ENCODE measurements around the gene SRGAP2B.
"Not testable (repeated sequence)": the region's sequence is repeated elsewhere in the genome, so short reads cannot be mapped to it uniquely, and the experiment has no call there.

The SRGAP2B gene

DNA sequence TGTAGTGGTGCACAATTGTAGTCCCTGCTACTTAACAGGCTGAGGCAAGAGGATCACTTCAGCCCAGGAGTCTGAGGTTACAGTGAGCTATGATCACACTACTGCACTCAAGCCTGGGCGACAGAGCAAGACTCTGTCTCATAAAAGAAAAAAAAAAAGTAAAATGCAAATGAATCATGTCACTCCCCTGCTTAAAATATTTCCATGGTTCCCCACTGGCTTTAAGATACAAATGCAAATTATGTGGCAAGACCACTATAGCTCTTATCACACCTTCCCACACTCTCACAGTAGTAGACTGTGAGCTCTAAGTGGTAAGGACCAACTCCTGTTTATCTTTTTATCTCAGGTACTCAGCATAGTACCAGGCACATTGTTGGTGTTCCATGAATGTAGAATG is 53.6 kb downstream of the SRGAP2B start:
- not testable (repeated sequence) for DNase-seq (ENCODE audit: low spot score)

DNA sequence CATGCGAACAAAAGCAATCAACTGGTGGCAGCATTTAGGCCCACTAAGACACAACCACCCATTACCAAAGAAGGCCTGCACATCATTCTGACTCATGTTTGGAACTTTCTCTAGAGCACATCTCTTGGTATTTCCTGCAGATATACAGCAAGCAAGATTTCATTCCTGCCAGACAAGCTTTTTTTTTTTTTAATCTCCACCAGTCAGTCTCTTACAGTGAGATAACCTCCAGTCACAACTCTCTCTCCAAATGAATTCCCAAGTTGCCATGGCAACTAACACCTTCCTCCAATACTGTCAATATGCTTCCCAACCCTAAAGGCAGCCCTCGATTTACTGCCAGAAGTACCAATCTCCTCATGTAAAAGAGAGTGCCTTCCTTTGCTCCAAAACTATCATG is 59.1 kb downstream of the SRGAP2B start:
- DNase-seq (ENCODE audit: low spot score) = not testable (repeated sequence)

DNA sequence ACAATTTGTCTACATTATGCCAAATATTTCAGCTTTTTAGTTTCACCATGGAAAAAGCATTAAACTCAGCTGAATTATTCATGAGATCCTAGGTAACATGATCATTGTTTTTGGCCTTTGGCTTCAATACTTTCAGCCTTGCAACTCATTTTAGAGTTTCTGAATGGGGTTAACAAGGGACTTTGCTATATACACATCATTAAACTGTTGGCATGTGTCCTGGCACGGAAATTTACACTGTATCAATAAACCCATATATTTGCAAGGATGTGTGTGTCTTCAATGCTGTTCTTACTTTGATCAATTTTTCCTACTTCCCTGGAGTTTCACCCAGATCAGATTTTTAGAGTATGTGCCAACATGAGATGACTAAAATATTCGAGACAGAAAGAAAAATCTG is 61.6 kb downstream of the SRGAP2B start:
- DNase-seq (ENCODE audit: low spot score) = not testable (repeated sequence)

DNA sequence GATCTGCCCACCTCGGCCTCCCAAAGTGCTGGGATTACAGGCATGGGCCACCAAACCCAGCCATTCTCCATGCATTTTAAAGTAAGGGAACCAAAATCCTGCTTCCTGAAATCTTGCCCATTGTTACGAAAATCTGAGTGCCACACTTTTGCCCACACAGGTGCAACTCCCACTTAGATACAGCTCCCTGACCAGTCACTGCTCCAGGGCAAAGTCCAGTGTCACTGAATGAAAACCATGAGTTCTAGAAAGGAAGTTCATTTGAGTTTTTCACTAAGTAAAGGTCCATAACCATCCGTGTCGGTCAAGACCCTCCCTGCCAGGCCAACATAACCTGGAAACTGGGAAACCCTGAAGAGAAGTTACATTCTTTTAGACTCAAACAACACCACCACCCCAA is 67.9 kb downstream of the SRGAP2B start:
- DNase-seq (ENCODE audit: low spot score) = not testable (repeated sequence)

DNA sequence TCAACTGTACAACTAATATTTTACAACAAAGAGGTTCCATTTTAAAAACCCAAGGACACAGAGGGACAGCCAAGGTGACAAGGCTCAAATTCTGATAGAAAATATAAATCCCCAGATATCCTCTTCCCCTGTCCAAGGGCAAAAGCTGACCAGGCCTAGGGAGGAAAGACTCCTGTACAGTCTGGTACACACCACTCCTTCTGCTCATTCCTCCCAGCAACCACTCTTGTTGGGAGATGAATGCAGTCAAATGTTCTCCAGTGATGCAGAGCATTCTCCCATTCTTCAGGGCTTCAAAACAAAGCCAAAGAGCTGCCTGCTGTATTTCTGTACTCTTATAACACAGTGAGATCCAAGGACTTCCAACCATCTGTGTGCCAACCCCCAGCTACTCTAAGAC is 69.8 kb downstream of the SRGAP2B start:
- DNase-seq (ENCODE audit: low spot score) = not testable (repeated sequence)

DNA sequence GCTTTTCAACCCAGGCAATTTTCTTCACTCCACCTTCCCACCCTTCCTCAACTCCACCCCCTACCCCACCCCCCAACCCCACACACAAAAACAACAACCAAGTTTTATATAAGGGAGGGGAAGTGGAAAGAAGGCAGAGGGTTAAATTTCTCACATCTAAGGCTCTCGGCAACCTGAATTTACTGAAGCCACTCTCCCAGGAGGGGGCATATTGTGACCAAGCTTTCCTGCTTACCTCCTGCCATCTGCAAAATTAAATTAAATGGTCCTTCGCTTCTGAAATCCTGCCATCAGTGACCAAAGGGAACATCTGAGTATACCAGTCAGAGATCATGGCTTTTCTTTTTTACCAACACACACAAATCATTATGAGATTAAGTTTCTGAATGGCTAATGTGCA is 72.9 kb downstream of the SRGAP2B start:
- DNase-seq (ENCODE audit: low spot score) = not testable (repeated sequence)

DNA sequence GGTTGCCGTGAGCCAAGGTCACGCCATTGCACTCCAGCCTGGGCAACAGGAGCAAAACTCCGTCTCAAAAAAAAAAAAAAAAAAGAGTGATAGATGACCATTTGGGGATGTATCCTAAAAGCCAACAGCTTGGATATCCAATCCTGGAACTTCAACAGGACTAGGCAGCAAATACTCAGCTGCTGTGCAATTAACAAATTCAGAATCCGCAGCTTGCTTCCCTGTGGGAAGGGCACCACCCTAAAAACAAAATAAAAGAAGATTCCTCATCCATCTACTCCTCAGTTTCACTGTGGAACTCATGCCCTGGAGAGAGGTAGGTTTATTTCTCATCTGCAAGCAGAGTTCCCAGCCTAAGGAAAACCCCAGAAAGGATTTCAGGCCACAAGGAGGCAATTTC is 73.4 kb downstream of the SRGAP2B start:
- not testable (repeated sequence) for DNase-seq (ENCODE audit: low spot score)

DNA sequence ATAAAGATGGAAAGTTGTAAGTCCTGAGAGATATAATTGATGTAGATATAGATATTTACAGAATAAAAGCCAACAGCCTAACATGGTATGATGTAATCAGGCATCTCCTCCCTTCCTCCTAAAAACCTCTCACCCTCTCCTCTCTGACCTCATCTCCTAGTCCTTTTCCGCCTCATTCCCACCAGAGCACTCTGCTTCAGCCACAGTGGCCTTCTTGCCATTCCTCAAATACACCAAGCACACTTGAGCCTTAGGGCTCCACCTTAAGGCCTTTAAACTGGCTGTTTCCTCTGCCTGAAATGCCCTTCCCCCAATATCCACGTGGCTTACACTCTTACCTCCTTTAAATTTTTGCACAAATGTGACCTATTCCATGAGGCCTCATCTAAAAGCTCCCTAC is 75.4 kb downstream of the SRGAP2B start:
- DNase-seq (ENCODE audit: low spot score) = not testable (repeated sequence)

DNA sequence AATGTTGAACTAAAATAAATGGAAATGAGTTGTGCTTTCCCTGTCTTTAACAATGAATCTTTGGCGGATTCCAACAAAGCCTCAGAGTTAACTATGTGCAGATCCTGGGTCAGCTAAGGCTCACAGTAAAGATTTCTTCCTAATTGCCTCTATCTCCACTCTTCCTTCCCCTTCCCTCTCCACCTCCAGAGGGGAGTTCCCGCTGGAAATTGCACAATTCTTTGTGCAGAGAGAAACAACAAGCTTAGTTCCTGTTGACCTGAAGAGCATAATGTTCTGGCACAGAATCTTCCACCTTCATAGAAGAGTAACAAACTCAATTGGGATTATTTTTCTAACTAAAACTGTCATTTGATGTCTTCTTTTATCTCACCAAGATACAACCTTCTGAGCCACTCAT is 77.4 kb downstream of the SRGAP2B start:
- not testable (repeated sequence) for DNase-seq (ENCODE audit: low spot score)

DNA sequence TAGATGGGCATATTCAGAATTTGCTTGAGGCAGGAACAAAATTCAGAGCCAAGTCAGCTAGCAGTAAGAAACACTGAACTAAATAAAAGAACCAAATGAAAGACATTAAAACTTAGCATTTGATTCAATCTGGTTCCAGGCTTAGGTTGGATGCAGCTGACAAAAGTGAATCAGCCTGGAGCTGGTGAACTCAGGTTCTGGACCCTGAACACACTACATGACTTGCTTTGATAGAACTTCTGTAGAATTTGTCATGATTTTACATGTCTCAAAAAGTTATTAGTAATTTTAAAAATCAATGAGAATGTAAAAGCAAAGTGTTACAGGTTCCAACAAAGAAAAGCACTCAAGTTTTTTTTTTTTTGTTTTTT is 78.7 kb downstream of the SRGAP2B start:
- not testable (repeated sequence) for DNase-seq (ENCODE audit: low spot score)

DNA sequence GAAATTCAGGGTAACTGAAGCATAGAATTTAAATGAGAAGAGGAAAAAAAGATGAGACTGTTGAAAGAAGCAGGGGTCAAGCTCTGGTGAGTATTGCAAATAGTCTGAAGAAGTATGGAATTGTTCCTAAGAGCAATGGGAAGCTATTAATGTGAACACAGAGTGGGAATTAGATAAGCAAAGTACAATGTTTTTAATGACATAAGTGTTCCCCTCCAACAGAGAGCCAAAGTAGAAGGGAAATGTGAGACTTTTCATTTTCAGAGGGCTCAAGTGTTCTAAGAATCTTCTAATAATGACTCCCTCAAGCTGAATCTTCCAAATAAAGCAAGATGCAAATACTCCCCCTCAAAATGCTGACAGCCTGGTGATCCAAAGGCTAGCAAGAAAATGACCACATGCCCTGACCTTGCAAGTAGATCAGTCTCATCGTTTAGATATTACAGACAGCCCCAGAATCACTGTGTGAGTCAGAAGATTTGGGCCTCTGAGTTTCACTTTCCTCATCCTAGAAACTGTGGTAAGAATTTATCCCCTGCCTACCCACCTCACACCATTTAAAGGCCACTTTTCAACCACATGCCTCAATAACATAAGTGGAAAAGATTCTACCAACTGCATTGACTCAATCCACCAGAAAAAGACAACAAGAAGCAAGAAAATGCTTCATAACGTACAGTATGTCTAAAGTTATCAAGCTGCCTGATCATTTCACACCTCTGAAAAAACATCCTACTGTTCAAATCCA is 79.2 kb downstream of the SRGAP2B start:
- not testable (repeated sequence) for DNase-seq (ENCODE audit: low spot score)

DNA sequence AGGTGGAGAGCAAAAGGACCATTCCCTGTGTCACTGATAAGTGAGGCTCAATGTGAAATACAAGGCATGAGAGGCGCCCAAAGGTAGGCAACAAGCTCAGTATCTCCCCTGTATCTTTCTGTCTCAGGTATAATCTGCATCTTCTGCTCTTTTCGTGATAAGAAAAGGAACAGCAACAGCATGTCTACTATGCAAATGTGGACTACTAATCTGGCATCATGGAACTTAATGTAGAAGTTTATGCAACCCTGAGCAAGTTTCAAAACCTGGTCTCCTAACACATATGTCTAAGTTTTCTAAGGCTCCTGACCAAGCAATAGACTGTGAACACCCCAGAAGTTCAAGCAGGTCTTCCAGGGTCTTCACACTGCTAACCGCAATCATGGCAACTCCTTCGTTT is 81.8 kb downstream of the SRGAP2B start:
- DNase-seq (ENCODE audit: low spot score) = not testable (repeated sequence)

DNA sequence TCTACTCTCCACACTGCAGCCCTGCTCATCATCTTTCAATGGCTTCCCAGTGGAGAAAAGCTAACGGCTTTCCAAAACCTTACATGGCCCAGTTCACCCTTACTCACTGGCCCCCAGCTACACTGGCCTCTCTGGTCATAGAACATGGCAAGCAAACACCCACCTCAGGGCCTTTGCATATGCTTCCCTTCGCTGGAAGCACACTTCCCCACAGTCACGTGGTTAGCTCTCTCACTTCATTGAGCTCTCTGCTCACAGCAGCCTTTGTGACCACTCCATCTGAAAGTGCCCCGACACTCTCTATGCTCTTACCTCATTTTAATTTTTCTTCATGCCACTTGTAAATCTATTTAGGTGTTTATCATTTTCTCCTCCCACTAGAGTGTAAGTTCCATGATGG is 83.3 kb downstream of the SRGAP2B start:
- DNase-seq (ENCODE audit: low spot score) = not testable (repeated sequence)

DNA sequence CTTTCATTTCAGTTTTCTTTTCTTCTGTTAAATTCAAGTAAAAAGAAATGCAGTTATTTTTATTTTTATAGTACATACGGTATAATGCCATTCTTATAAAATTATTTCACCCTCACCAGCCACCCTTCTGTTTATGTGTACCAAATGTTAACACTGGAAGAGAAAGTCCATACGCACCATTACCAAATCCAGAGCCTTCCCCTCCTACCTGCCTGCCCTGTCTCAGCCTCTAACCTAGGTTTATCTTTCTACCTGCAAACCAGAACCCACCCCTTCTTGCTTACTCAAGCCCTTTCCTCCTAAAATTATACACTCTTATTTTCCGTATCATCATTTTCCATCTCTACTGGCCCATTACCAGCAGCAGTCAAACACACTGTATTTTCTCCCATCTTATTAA is 84.5 kb downstream of the SRGAP2B start:
- not testable (repeated sequence) for DNase-seq (ENCODE audit: low spot score)

DNA sequence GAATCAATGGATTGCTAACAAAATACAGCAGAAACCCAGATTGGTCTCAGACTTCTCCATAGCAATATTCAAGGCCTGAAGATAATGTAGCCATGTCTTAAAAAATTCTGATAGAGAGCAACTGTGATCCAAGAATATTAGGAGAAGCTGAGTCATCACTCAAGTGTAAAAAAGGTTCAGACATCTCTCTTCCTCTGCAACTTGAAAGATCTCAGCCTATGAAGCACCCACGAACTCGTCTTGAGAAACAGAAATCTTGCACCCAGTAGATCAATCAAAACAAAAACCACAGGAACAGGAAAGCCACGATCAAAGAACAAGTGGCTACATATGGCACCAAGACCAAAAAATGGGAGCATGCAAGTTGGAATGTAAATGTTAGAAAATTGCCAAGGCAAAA is 85.2 kb downstream of the SRGAP2B start:
- DNase-seq (ENCODE audit: low spot score) = not testable (repeated sequence)

DNA sequence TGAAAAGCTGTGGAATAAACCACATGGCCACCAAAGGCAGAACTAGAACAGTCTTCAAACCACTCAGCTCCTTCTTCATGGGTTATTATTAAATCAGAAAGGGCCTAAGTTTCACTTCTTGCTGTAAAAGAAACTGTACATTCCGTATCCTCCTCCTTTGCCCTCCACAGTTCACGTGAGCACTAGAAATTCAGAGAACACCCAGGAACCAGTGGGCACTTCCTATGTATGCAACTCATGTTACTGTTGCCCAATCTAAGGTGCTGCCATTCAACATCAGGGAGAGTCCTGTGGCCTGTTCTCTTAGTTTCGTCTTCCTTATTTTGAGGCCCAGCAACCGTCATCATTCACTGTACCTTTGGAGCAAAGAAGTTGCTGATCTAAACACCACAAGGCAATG is 86.7 kb downstream of the SRGAP2B start:
- DNase-seq (ENCODE audit: low spot score) = not testable (repeated sequence)

DNA sequence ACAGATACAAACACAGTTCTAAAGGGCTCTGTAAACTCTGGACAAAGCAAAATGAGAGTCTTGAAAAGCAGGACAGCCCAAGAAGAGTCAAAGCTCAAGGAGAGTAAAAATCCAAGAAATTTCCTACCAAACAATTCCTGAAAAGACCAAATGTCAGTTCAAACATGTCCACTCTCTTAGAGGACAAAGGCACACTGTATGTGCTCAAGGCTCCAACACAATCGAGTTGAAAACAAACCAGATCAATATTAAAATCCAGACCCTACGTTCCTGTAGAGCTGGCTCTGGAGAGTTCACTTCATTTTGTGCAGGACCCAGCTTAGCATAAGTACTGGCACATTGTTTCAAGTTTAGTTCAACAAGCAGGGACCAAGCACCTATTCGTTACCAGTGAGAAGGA is 90.0 kb downstream of the SRGAP2B start:
- DNase-seq (ENCODE audit: low spot score) = not testable (repeated sequence)

DNA sequence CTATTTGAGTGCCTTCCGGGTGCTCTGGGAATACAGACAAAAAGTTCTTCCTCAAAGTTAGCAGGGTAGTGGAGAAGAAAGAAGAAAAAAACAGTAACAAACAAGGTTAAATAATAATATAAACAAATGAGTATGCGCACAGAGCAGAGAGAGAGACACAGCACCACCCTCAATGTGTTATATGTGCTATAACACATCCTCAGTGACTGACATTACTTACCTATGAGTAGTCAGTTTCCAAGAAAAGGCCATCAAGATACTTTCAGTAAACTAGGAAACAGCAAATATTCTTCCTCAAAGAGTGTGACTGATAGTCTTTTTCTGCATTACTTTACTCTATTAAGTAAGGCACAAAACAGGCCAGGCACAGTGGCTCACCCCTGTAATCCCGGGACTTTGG is 93.7 kb downstream of the SRGAP2B start:
- not testable (repeated sequence) for DNase-seq (ENCODE audit: low spot score)

DNA sequence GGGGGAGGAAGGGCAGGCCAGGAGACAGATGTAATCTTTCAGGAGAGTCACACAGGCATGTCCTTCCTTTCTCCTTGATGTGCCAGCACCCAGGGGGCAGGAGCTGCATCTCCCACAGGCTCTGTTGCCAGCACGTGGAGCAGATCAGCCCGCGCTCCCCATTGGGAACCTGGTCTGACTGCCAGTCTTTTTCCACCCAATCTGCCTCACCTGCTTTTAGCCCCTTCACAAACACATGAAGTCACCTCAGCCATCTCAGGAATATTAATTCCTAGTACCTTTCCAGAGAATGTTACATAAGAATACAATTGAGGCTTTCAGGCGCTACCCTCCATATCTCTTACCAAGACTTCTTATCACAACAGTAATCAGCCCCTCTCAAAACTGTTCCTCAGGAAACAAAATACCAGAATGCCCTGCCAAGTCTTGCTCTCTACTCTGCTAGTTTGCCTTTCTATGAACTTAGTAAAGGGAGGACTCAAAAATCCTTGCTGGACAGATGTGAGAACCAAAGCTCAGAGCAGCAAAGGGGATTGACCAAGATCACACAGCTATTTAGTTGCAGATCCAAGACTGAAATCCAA is 94.3 kb downstream of the SRGAP2B start:
- DNase-seq (ENCODE audit: low spot score) = not testable (repeated sequence)

DNA sequence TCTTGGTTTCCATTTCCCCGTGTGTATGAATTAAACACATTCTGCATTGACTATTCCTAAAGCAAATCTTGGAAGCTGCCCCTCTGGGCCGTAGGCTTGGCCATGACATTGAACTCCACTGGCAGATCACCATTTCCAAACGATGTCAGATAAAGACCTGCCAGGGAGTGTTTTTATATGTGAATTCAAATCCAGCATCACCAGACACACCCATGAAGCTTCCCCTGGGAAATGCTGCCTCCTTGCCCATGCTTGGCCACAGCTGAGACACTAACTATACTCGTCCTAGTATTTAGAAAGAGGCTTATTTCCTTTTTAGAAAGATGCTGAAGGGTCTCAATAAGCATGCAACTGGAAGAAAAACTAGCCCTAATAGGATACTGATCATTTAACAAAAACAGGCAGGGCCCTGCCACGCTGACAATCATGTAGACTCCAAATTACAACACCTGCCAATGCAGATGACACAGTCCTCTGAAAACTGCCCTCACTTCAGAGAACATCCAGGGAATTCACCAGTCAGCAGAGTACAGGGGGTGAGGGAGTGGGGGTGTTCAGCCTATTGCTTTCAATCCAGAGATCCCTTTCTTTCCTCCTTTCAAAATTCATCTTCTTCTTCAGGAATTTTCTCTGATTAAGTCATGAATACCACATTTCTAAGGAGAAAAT is 94.9 kb downstream of the SRGAP2B start:
- DNase-seq (ENCODE audit: low spot score) = not testable (repeated sequence)

DNA sequence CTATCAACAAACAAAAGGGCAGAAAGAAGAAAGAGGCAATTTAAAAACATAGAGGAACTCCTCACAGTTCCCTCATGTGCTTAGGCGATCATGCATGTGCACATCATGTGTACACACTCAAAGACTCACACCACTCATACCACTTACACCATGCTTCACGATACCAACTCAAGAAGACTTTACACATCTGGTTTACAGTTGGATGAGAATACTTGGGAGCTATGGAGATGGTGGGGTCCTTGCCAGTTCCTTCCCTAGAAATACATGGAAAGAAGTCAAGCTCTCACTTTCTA is 96.2 kb downstream of the SRGAP2B start:
- not testable (repeated sequence) for DNase-seq (ENCODE audit: low spot score)

DNA sequence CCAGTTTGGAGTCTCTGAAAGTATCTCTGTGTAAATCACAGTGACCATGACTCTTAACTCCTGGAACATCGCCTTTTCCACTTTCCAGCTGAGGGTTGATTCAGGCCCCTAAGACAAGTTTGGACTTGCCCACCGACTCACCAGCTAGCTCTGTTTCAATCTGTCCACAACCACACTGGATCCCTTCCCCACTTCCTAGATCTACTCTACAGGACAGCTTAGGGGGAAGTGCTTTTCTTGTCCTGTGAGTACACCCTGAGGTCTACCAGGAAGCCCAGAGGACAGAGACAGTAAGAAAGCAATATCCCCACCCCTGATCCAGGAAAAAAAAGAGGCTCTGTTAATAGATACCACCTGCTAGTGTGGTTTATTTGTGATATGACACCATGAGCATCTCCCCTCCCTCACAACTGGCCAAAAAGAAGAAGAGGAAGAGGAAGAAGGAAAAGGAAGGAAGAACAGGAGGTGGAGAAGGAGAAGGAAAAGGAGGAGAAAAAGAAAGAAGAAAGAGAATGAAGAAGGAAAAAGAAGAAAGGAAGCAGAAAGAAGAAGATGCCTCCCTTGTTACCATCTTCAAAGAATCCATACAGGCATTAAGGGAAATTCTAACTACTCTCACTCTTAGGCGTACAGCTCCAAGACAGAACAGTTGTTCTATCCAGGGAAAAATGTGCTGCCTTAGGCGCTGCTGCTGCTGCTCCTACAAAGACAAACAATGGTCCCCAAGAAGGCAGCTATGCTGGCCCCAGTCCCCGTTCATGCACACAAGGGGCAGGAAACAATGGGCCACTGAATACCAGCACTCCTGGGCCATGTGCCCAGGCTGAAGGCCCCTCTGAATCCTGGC is 96.8 kb downstream of the SRGAP2B start:
- not testable (repeated sequence) for DNase-seq (ENCODE audit: low spot score)

All from iPS-NIHi11 (cell line).